B cell (primary cell): ENCODE measurements around the gene GSX1. TPM values are rescaled to one million over a fixed set of nuclear protein-coding genes. Genes with fewer than 3 reads are reported as not detected.

Source experiments
- ATAC-seq: fragments of 200-7000 bp; cut with Tn5 transposase; one replicate; pipeline ENCODE4 v1.10.0; 2021; ENCODE audit warnings: low read depth, mild to moderate bottlenecking, moderate number of reproducible peaks, moderate library complexity
- CTCF ChIA-PET: fragments of 350-600 bp; sonication (Branson Sonifier 250); formaldehyde crosslinking; loops from one replicate; lab custom pipeline; 2021; ENCODE audit warnings: antibody characterized with exemption, inconsistent platforms; lab: Charles Lee
- POLR2A ChIA-PET: fragments of 350-600 bp; sonication (Branson Sonifier 250); formaldehyde crosslinking; loops from one replicate; lab custom pipeline; 2021; ENCODE audit warnings: antibody characterized with exemption; lab: Charles Lee
- DNase-seq: peaks from one replicate; pipeline ENCODE4 v3.0.0; 2013
- H2AFZ ChIP-seq: 2 replicates; pipeline ENCODE4 v1.6.1; 2012; ENCODE audit warnings: mild to moderate bottlenecking, low read depth, low read length; ENCODE audit not compliant: insufficient read depth, poor library complexity, severe bottlenecking
- H3K27ac ChIP-seq, 2 donors: 1 replicate in 1 of 2; 2 replicates in 1 of 2; pipeline ENCODE4 v1.5.1; 2012 to 2013; ENCODE audit warnings: low read length in 2 of 2, mild to moderate bottlenecking in 2 of 2, moderate library complexity in 1 of 2
- H3K27me3 ChIP-seq, 4 experiments: fragments of 200-600 bp in 1 of 4; sonication (generic) in 1 of 4; replicated peaks in 1 of 4; 1 replicate in 2 of 4; 2 replicates in 2 of 4; pipeline versions ENCODE4 v1.6.1 to v1.7.0; 2013 to 2016; ENCODE audit warnings: low read length in 3 of 4, mild to moderate bottlenecking in 2 of 4, mixed read lengths in 1 of 4, moderate library complexity in 1 of 4; ENCODE audit not compliant: insufficient read depth in 4 of 4, control insufficient read depth in 3 of 4; ENCODE audit errors: control extremely low read depth in 1 of 4
- H3K36me3 ChIP-seq, 2 experiments: replicated peaks in 1 of 2; 1 replicate in 1 of 2; 2 replicates in 1 of 2; pipeline versions ENCODE4 v1.6.1 to v1.7.1; 2013; ENCODE audit warnings: low read length in 1 of 2; ENCODE audit not compliant: insufficient read depth in 2 of 2, control insufficient read depth in 1 of 2; ENCODE audit errors: control extremely low read depth in 1 of 2, extremely low read depth in 1 of 2
- H3K4me1 ChIP-seq, 2 donors: fragments of 200-600 bp in 1 of 2; sonication (generic) in 1 of 2; 1 replicate in 1 of 2; 2 replicates in 1 of 2; pipeline versions ENCODE4 v1.5.1 to v1.6.1; 2013 to 2017; ENCODE audit warnings: low read length in 2 of 2; ENCODE audit not compliant: control insufficient read depth in 2 of 2, insufficient read depth in 2 of 2
- H3K4me2 ChIP-seq: replicated peaks from 2 replicates; pipeline ENCODE3; 2012; ENCODE audit warnings: mild to moderate bottlenecking, low read depth, low read length; ENCODE audit not compliant: poor library complexity, severe bottlenecking
- H3K4me3 ChIP-seq, 5 experiments: fragments of 200-600 bp in 1 of 5; sonication (generic) in 1 of 5; 1 replicate in 3 of 5; 2 replicates in 2 of 5; pipeline versions ENCODE4 v1.5.1 to v1.7.0; 2011 to 2016; ENCODE audit warnings: low read length in 4 of 5, mild to moderate bottlenecking in 4 of 5, low read depth in 2 of 5, control low read depth in 1 of 5, moderate library complexity in 1 of 5; ENCODE audit not compliant: insufficient read depth in 1 of 5; ENCODE audit errors: control extremely low read depth in 1 of 5, extremely low read depth in 1 of 5
- H3K79me2 ChIP-seq: fragments of 200-600 bp; sonication (generic); one replicate; pipeline ENCODE4 v1.6.0; 2016; ENCODE audit warnings: low read length; ENCODE audit not compliant: control insufficient read depth, insufficient read depth
- H3K9ac ChIP-seq: fragments of 200-600 bp; sonication (generic); 2 replicates; pipeline ENCODE4 v1.6.1; 2017; ENCODE audit warnings: mild to moderate bottlenecking, low read length, moderate library complexity
- H3K9me3 ChIP-seq, 3 donors: one replicate each; pipeline versions ENCODE4 v1.6.1 to v1.7.1; 2013; ENCODE audit warnings: low read length in 2 of 3; ENCODE audit not compliant: control insufficient read depth in 2 of 3, insufficient read depth in 1 of 3; ENCODE audit errors: control extremely low read depth in 1 of 3
- H4K20me1 ChIP-seq: 2 replicates; pipeline ENCODE4 v1.6.0; 2012; ENCODE audit warnings: mild to moderate bottlenecking, low read length; ENCODE audit not compliant: insufficient read depth, control insufficient read depth, poor library complexity, severe bottlenecking
- H3K27ac Mint-ChIP-seq: one replicate; pipeline ENCODE4 v1.8.0; 2021; ENCODE audit warnings: mixed read lengths
- H3K27me3 Mint-ChIP-seq: one replicate; pipeline ENCODE4 v1.8.0; 2021; ENCODE audit warnings: mixed read lengths
- H3K4me1 Mint-ChIP-seq: one replicate; pipeline ENCODE4 v1.8.0; 2021; ENCODE audit warnings: mixed read lengths
- H3K4me3 Mint-ChIP-seq: one replicate; pipeline ENCODE4 v1.8.0; 2021; ENCODE audit warnings: mixed read lengths
- H3K9me3 Mint-ChIP-seq: one replicate; pipeline ENCODE4 v1.8.0; 2022; ENCODE audit warnings: mixed read lengths; ENCODE audit not compliant: insufficient read depth
- EZH2 ChIP-seq: IDR thresholded peaks from 2 replicates; pipeline ENCODE4 v1.6.1; 2012; ENCODE audit warnings: borderline replicate concordance, low read depth, mild to moderate bottlenecking, moderate library complexity, low read length; ENCODE audit not compliant: insufficient read depth, poor library complexity, severe bottlenecking
- WGBS: methylation state at CpG from one replicate; pipeline ENCODE4 v1.1.5; 2013; ENCODE audit warnings: missing lambda C conversion rate; ENCODE audit not compliant: insufficient coverage; 5-methylcytosine and 5-hydroxymethylcytosine counted together
- intact Hi-C: fragments of 100-400 bp; cut with micrococcal nuclease; formaldehyde crosslinking; loops from one replicate; pipeline ENCODE4 v1.10.0; 2022
- polyA plus RNA-seq: library from polyadenylated mRNA; depleted of rRNA; stranded (reverse); fragments of >200 nt; gene quantifications from 2 replicates; pipeline ENCODE4 v1.2.3, GENCODE V29; 2012
- total RNA-seq, 2 donors: library from RNA; stranded (reverse); fragments of 120-200 nt in 1 of 2; gene quantifications; 1 replicate in 1 of 2; 2 replicates in 1 of 2; pipeline versions ENCODE4 v1.2.3 to v1.2.4, GENCODE V29; 2013 to 2022
- TF ChIP-seq, protein P1 (sequence below): fragments of 200-600 bp; IDR thresholded peaks from one replicate; pipeline ENCODE4 v1.8.0; 2022; ENCODE audit warnings: antibody characterized with exemption, mild to moderate bottlenecking

The GSX1 gene
- total and polyA plus RNA-seq, 2 donors (not counting 1 experiment from before 2014, with no cell fraction given): not detected

DNA sequence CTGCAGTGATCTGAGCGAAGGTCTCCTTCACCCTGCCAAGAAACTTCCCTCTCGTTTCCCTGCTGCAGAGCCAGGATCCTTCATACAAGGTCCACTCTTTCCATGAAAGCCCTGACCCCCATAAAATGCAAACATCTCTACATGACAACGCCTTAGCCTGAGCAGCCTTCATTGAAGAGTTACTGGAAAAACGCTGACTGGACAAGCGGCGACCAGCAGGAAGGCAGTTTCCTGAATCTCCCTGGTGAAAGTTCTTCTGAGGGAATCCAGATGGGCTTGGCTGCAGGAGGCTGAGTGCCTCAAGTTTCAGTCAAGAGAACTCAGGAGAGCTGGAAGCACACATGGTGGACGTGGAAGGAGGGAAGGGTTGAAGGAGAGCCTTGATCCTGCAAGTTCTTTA lies 17.7 kb downstream of the GSX1 start:
- Histone ChIP-seq H3K79me2 (no peaks in the 10 kb centered on the region), H3K27me3 (peaks cover 0 to 34% (median 0%) of the 10 kb centered on the region in 4 experiments), H2AFZ (no peak overlapping the region), H4K20me1 (no peaks in the 10 kb centered on the region), H3K9ac (no peak overlapping the region), H3K4me1 (no peaks in the 10 kb centered on the region), H3K4me3 (no peak overlapping the region), H3K27ac (no peak overlapping the region), H3K4me2 (no peak overlapping the region), H3K9me3 (no peaks in the 10 kb centered on the region), H3K36me3 (no peaks in the 10 kb centered on the region)
- H3K4me3 Mint-ChIP-seq: no peak overlapping the region
- ATAC-seq (no peak), DNase-seq (no peak)
- TF ChIP-seq, protein P1, sequence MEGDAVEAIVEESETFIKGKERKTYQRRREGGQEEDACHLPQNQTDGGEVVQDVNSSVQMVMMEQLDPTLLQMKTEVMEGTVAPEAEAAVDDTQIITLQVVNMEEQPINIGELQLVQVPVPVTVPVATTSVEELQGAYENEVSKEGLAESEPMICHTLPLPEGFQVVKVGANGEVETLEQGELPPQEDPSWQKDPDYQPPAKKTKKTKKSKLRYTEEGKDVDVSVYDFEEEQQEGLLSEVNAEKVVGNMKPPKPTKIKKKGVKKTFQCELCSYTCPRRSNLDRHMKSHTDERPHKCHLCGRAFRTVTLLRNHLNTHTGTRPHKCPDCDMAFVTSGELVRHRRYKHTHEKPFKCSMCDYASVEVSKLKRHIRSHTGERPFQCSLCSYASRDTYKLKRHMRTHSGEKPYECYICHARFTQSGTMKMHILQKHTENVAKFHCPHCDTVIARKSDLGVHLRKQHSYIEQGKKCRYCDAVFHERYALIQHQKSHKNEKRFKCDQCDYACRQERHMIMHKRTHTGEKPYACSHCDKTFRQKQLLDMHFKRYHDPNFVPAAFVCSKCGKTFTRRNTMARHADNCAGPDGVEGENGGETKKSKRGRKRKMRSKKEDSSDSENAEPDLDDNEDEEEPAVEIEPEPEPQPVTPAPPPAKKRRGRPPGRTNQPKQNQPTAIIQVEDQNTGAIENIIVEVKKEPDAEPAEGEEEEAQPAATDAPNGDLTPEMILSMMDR: no peak
- no peak for TF ChIP-seq EZH2
- 74% methylated on average over 7 of the region's 7 CpGs for WGBS
- POLR2A ChIA-PET: no interaction called here
- peaks cover 82% of the 10 kb centered on the region for H3K27me3 Mint-ChIP-seq
- no peaks in the 10 kb centered on the region for H3K9me3 Mint-ChIP-seq
- no peak overlapping the region for H3K27ac Mint-ChIP-seq
- CTCF ChIA-PET: no interaction called here
- intact Hi-C loops: no loop called here
- H3K4me1 Mint-ChIP-seq: no peaks in the 10 kb centered on the region

DNA sequence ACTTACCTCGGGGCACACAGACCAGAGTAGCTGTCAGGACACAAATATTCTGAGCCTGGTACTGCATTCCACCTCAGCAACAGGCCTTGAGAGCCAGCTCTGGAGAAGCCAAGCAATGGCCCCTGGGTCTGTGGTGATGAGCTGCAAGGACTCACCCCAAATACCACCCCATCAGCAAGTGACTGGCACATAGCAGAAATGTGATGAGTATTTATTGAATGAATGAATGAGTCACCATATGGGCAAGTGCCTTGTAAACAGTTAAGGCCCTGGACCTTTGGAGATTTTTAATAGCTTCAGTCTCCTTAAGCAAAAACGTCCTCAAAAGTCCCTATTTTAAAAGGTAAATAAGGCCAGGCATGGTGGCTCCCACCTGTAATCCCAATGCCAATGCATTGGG lies 18.2 kb downstream of the GSX1 start:
- H3K36me3 ChIP-seq: no peaks in the 10 kb centered on the region
- H3K79me2 ChIP-seq: no peaks in the 10 kb centered on the region
- DNase-seq (no peak), ATAC-seq (no peak)
- H3K4me2 ChIP-seq: no peak overlapping the region
- 100% methylated on average over 1 of the region's 2 CpGs for WGBS
- ChIA-PET CTCF (interaction anchor here (0.6 to 1.0 kb wide), 4 partner anchors 12 to 448 kb away, joined by 3 to 4 read pairs (median 3); no protein-coding TSS in a partner anchor), POLR2A (no interaction called here)
- Mint-ChIP-seq H3K27ac (no peak overlapping the region), H3K27me3 (peaks cover 84% of the 10 kb centered on the region), H3K4me1 (no peaks in the 10 kb centered on the region), H3K9me3 (no peaks in the 10 kb centered on the region), H3K4me3 (no peak overlapping the region)
- H3K27ac ChIP-seq: no peak overlapping the region
- no peak overlapping the region for H2AFZ ChIP-seq
- no peaks in the 10 kb centered on the region for H3K4me1 ChIP-seq
- peaks cover 0 to 36% (median 0%) of the 10 kb centered on the region in 4 experiments for H3K27me3 ChIP-seq
- no peaks in the 10 kb centered on the region for H3K9me3 ChIP-seq
- intact Hi-C loops: no loop called here
- no peaks in the 10 kb centered on the region for H4K20me1 ChIP-seq
- H3K4me3 ChIP-seq: no peak overlapping the region
- H3K9ac ChIP-seq: no peak overlapping the region
- TF ChIP-seq, protein P1: no peak
- no peak for TF ChIP-seq EZH2
